Hematopoietic multipotent progenitor cell treated with erythropoietin and hydrocortisone succinate and interleukin-3 and kit ligand, for 6 days (in vitro differentiated cells): Measurements from ENCODE around the gene C9orf153.
A peak's percentile ranks its signal among the peaks of the same experiment; 100 is the strongest.
"Not testable (repeated sequence)": the region's sequence is repeated elsewhere in the genome, so short reads cannot be mapped to it uniquely, and the experiment has no call there.

ENCODE experiments used
- DNase-seq: peaks from one replicate; pipeline ENCODE4 v3.0.0-alpha.2; 2015

Gene C9orf153

DNA sequence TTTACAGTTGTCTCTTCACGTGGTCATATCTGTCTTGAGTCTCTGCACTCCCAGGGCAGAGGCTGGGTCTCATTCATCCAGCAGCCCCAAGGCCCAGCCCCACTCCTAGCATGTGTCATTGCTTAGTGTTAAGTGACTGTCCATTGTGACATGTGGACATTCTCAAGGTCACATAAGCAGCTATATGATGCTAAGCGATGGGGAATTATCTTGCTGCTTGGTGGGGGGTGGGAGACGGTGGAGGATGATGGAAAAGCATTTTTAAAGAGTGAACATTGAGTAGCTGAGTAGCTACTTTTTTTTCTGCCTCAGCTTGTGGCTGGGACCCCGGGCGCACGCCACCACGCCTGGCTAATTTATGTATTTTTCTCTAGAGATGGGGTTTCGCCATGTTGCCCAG, at the start of gene C9orf153:
Gene C9orf153 (minus strand): TSS at position 101 of the 400 bp plus-strand sequence. CDS start 30,054 bp downstream, outside the sequence.
- DNase-seq = no peak

- no peak for DNase-seq
These were observed 49.2 kb upstream of the C9orf153 start for GRCh38 chr9:86308687-86309086.

DNA sequence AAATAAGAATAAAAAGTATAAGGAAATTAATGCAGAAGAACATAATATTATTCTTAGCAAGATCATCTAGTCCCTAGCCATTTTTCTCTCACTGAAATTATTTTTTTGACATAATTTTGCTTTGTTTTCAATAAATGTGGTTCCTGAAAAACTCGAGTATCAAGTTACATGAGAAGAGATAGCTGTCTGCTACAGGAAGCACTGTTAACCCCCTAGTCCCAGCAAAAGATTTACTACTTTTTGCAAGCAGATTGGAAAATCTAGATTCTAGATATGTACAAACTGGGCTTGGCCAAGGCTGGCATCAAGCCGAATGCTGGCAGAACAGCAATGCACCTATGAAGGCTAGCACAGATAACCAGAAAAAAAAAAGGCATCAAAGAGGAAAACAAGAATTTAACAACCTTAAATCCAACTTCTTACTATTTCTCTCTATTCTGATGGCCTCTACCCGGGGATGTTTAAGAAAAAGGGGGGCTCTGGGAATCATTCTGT, 44.8 kb upstream of the C9orf153 start:
- DNase-seq = no peak

GRCh38 chr9:86303316-86303975, 44.0 kb upstream of the C9orf153 start:
- no peak for DNase-seq

GRCh38 chr9:86301686-86302085, 42.2 kb upstream of the C9orf153 start:
- no peak for DNase-seq

GRCh38 chr9:86300701-86301100, 41.2 kb upstream of the C9orf153 start:
- no peak for DNase-seq

DNA sequence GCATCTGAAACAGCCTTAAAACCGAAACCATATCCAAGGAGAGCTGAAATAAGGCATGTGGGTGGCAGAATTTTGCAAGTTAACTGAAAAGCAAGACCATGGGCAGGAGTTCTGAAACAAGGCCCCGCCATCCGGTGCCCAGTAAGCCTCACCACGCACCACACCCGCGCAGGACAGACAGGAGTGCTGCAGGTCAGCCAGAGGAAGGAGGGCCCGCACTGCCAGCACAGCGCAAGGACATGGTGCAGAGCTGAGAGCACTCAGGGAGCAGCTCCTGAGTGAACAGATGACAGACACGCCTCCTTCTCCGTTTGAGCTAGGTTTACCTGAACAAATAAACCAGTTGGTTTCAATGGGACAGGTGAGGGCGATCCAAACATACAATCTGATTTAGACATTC, 39.4 kb upstream of the C9orf153 start:
- DNase-seq = no peak

DNA sequence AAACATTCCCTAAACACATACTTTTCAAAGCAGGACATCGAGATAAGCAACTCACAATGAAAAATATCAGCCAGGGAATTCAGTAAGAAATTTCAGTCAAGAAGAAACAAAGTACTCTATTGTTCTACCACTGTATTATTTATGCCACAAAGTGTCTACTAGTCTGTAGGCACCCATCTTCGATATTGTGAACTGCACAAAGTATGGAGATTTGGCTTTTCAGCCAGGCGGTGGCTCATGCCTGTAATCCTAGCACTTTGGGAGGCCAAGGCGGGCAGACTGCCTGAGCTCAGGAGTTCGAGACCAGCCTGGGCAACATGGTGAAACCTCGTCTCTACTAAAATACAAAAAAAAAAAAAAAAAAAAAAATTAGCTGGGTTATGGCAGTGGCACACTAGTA, 30.9 kb upstream of the C9orf153 start:
- not testable (repeated sequence) for DNase-seq

- no peak for DNase-seq
These were observed 29.2 kb upstream of the C9orf153 start for GRCh38 chr9:86288499-86289198.

DNA sequence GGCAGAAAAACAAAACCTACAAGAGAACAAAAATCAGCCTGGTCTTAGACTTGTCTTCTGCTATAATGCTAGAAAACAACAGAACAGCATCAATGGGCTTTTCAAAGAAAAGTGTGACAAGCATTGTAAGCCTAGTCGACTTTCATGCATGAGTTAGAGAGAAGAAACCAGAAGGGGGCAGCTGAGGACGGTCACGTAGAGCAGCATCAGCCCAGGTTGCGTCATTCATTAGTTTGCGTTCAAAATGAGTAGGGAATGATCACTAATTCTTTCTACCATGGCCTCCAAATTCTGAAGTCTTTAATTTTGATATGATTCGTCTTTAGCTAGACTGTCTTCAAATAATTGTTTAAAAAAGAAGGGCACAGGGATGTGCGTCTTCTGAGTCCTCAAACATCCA, 27.6 kb upstream of the C9orf153 start:
- peak; percentile 83 for DNase-seq

DNA sequence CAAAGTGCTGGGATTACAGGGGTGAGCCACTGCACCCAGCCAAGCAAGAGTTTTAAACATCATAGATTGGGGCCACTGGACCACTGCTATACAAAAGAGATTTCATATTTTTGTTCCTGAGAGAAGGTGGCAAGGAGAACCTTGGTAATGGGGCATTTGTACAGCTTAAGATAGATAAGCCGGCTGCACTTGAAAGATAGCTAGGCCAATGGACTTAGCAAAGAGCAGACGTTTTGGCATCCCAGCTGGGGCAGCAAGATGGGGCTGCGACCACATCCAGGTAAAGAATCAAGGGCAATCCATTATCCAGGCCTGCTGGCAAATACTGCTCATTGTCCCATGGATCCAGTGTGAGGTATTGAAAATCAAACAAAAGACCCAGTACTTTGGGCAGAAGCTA, 26.8 kb upstream of the C9orf153 start:
- DNase-seq = peak; percentile 92

DNA sequence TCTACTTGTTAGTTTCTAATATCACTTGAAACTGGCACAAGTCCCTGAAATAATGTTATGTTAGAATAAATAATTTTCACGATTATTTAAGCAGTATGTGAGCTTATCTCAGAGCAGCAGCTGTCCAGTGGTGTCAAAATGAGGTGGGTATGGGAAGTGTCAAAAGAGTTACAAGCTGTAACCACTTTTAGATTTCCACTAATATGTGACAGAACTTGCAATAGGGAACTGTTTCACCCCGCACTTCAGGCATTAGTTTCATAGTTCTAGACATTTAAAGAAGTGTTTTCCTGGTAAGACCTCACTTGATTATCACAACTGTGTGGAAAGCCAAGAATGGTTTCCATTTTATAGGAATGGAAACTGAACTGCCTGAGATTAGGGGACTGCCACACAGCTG, 25.8 kb upstream of the C9orf153 start:
- DNase-seq = peak; percentile 93

GRCh38 chr9:86282979-86283535, 23.6 kb upstream of the C9orf153 start:
- DNase-seq = peak; percentile 86

- DNase-seq = peak; percentile 97
These were observed 22.9 kb upstream of the C9orf153 start, which contains the start of gene ISCA1 for GRCh38 chr9:86282077-86282978. Gene ISCA1, minus strand, starts transcription at chr9:86282538. Its CDS starts 80 bp downstream, at chr9:86282458.

DNA sequence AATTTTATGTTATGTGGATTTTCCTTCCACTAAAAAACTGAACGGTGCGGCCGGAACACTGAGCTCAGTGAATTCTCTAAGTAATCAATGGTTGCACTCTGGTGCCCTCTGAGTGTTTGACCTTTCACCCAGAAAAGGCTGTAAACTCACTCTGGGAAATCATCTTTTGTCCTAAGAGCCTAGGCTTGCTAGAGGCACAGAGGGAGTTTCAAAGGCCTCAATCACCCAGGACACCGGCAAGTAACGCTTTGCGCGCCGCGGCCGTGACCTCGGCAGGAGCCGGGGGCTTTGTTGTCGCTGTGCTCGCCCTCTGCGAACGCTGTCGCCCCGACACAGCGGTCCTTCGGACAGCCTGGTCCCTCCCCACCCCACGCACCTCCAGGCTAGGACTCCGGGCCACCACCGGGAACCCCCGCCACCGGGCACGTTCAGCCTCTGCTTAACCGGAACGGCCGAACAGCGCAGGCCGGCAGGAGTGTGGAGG, 22.2 kb upstream of the C9orf153 start:
- DNase-seq = peak; percentile 53

DNA sequence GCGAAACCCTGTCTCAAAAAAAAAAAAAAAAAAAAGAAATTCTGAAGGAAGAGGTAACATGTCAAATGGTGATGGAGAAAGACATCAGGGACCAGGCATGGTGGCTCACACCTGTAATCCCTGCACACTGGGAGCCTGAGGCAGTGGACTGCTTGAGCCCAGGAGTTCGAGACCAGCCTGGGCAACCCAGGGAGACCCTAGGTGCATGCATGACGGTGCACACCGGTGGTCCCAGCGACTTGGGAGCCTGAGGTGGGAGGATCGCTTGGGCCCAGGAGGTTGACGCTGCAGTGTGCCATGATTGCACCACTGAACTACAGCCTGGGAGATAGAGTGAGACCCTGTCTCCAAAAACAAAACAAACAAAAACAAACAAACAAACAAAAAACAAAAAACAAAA, 21.1 kb upstream of the C9orf153 start:
- DNase-seq = no peak

DNA sequence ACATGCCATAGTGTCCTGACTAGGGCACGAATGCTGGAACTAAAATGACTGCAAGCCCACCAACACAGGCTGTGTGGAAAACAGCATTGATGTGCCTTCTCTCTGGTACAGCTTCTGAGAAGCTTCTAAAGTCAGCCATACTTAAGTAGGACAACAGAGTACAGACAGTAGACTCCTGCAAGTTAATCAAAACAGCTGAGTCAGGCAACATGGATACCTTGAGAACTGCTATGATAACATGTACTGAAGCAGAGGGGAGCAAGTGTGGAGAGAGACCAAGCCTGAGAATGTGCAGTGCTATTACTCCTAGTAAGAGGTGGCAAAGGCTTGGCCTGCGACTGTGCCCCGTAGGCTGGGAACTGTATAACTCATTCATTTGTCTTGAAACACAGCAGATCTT, 20.4 kb upstream of the C9orf153 start:
- peak; percentile 17 for DNase-seq

DNA sequence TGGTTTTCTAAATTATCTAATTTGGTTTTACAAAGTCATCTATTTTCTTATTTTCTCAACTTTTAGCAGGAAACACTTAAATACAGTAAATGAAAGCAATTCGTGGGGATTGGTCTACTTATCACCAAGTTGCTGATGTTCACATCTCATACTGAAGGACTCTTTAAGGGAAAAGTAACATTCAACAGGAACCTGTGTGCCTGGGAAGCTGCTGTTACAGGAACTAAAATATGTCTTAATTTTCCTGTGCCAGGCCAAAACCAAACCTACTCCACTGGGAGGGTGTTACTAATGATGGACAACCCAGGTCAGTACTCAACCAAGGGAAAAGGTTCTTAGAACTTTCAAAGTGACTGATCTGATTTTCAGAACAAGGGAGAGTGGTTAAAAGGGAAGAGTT, 17.6 kb upstream of the C9orf153 start:
- no peak for DNase-seq

DNA sequence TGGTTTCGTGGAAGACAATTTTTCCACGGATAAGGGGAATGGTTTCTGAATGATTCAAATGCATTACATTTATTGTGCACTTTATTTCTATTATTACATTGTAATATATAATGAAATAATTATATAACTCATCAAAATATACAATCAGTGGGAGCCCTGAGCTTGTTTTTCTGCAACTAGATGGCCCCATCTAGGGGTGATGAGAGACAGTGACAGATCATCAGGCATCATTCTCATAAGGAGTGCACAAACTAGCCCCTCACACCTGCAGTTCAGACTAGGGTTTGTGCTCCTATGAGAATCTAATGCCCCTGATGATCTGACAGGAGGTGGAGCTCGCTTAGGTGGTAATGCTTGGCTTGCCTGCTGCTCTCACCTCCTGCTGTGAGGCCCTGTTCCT, 16.5 kb upstream of the C9orf153 start:
- peak; percentile 39 for DNase-seq

- no peak for DNase-seq
These were observed 15.6 kb upstream of the C9orf153 start for GRCh38 chr9:86274821-86275643.

GRCh38 chr9:86272221-86272620, 12.8 kb upstream of the C9orf153 start:
- DNase-seq = no peak

DNA sequence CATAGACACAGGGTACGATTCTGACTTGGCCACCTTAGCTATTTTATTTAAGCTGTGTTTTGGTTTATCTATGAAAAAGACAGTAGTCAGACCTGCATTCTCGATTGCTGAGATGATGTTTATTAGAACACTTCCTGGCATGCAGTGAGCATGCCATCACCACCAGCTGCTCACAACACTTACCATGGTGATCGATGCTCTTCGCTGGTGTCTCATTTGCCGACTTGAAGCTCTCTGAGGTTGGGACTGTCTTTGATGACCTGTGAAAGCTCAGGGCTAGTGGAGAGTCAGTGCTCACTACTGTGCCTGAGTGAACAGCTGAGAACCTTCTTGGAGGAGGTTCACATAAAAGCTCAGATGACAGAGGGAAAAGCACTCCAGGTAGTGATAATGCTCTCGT, 4.4 kb upstream of the C9orf153 start:
- DNase-seq = no peak
